Skeletal muscle cell (primary cell): ENCODE data around the gene ZNF254.
A peak's percentile ranks its signal among the peaks of the same experiment; 100 is the strongest.
"Not testable (repeated sequence)": the region's sequence is repeated elsewhere in the genome, so short reads cannot be mapped to it uniquely, and the experiment has no call there.

Experiments used
- DNase-seq: peaks from one replicate; pipeline ENCODE4 v3.0.0-alpha.2; 2010; ENCODE audit warnings: low read depth
- H3K4me3 ChIP-seq: 2 replicates; pipeline ENCODE4 v1.5.1; 2011; ENCODE audit warnings: low read depth, mild to moderate bottlenecking, control low read depth, low read length, moderate library complexity

ZNF254 gene

DNA sequence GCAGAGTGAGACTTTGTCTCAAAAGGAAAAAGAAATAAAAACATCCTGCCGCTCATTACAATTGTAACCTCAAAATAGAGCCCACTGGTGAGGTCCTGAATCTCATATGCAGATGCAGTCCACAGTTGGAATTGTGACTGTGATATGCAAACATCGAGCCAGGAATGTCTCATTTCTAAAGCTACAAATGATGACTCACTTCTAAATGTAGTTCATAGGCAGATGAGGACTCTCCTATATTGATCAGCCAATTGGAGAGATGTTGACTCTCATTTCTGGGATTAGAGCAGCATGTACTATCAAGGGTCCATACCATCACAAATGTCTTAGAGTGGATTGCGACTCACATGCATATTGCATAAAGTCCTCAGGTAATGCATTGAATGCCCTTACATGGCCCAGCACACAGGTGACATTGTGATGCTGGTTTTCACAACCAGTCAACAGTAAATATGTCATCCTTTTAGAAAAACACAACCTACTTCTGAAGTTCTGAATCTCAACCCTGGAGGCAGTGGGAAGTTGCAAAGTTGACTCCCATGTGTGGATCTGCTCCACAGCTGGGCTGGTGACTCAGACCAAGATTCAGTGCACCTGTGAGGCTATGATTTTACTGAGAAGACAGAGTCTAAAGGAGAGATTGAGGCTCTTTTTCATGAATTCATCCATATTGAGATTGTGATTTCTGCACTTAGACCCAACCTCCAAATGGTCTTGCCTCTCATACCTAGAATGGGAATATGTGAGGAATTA, 16.9 kb upstream of the ZNF254 start:
- DNase-seq = no peak
- H3K4me3 ChIP-seq = no peak overlapping the region

DNA sequence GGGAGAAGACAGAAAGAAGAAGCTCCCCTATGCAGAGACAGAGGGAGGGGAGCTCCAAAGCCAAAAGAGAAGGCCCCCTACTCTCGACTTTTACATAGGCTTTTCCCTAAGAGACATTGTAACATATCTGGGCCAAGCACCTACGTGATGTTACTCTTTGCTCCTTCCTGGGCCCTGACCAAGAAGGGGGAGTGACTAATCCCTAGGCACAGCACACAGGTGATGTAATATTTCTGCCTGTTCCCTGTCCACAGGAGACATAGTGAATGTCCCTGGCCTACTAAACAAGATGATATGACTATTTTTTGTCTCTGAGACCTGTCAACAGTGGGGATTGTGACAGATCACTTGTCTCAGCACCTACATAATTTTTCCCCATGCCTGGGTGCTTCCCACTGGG, 15.9 kb upstream of the ZNF254 start:
- DNase-seq = no peak
- no peak overlapping the region for H3K4me3 ChIP-seq

DNA sequence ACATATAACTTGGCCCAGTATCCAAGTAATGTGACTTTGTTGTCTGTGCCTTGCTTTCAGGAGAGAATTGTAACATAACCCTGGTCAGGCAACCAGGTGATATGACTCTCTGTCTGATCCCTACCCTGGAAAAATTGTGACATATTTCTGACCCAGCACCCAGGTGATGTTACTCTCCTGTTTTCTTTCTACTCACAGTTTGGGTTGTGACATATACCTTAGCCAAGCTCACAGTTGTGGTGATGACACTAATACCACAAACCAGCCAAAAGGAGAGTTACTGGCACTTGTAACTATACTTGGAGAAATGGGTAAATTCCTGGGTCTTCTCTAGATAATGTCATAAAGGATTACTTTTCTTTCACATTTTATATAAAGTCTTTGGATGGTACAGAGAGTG, 14.3 kb upstream of the ZNF254 start:
- no peak overlapping the region for H3K4me3 ChIP-seq
- DNase-seq = no peak

DNA sequence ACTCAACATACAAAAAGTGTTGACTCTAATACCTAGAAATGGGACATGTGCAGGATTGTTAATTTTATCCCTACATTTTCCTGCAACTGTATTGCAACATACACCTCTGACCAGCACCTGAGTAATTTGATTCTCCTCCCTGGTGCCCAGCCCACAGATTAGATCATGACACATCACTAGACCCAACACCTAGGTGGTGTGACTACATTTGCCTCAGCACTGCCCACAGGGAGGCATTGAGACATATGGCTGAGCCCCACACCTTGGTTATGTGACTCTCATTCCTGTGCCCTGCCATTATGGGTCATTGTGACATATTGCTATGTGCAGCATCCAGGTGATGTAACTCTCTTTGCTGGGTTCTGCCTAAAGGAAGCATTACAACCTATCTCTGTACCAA, 13.2 kb upstream of the ZNF254 start:
- DNase-seq = no peak
- H3K4me3 ChIP-seq = no peak overlapping the region

DNA sequence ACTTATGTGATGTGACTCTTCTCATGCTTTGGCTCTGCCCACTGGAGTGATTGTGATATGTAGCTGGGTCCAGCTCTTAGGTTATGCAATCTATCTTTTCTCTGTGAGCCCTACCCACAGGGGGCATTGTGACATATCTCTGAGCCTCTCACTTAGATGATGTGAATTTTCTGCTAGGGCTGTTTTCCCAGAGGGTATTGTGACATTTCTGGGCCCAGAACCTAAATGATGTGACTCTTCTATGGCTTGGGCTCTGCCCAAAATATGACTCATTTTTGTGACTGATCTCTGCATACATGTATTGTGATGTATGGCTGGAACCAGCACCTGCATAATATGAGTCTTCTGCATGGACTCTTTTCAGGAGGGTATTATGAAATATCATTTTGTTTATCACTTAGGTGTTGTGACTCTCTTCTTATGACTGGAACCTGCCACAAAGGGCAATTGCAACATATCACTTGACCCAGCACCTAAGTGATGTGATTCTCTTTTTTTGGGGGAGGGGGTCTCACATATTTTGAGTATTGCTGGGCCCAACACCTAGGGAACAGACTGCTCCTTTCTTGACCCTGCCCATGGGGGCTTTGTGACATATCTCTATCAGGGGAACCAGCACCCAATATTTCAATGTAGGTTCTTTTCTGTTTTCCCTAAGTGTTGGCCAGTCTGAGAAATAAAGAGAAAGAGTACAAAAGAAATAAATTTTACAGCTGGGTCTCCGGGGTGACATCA, 12.1 kb upstream of the ZNF254 start:
- no peak for DNase-seq
- no peak overlapping the region for H3K4me3 ChIP-seq

DNA sequence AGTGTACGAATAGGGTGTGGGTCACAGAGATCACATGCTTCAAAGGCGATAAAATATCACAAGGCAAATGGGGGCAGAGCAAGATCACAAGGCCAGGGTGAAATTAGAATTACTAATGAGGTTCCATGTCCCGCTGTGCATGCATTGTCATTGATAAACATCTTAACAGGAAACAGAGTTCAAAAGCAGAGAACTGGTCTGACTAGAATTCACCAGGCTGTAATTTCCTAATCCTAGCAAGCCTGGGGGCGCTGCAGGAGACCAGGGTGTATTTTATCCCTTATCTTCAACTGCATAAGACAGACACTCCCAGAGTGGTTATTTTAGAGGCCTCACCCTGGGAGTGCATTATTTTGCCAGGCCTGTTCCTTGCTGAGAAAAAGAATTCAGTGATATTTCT, 11.5 kb upstream of the ZNF254 start:
- not testable (repeated sequence) for DNase-seq, H3K4me3 ChIP-seq

DNA sequence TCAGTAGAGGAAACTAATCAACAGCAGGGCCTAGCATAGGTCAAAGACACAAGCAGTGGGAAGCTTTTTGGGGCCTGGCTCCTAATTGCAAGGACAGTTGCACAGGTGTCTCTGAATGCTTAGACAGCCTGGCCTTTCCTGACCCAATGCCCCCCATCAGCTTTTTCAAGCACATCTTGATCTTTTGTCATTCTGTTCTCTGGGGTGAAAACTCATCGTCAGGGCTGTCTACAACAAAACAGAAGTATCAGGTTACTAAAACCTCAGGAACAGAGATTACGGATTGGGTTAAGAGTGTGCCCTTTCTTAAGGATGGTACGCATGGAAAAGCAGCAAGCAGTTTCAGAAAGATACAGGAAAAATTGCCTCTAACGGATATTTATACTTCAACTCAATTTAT, 8.3 kb upstream of the ZNF254 start:
- DNase-seq = no peak

DNA sequence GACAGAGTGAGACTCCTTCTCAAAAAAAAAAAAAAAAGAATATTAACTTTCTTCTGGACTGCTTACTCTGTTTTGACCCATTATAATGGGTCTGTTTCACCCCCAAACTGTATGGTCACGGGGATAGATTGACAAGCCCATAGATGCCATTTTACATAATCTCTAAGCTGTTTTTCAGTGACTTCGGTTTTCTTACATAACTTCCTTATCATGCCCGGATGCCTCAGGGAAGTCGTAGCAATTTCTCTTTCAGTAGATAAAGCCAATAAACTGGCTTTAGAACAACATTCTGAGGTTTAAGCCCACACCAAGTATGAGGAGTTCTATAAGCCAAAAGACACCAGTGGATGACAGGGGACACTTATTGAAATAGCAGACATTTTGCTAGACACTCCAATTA, 5.9 kb upstream of the ZNF254 start:
- no peak for DNase-seq
- H3K4me3 ChIP-seq = no peak overlapping the region

More for the DNA sequence above, 8.3 kb upstream of the ZNF254 start:
- no peak overlapping the region for H3K4me3 ChIP-seq

DNA sequence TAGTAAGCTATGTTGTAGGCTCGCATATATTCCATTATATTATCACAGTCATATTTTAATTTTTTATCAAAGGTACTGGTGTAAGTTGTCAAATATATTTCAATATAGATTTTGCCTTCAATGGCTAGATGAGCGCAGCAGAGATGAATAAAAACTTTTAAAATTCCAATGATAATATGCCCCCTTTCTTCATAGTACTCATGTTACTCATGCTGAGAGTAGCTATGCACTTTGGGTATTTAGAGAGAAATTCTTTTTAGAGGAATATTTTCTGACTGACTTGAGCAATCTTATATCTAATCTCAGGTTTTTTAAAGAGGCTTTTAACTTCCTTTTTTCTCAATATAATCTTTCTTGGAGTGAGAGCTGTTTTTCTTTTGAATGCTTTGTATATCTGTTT, 11.4 kb downstream of the ZNF254 start:
- H3K4me3 ChIP-seq = no peak overlapping the region
- DNase-seq = no peak

DNA sequence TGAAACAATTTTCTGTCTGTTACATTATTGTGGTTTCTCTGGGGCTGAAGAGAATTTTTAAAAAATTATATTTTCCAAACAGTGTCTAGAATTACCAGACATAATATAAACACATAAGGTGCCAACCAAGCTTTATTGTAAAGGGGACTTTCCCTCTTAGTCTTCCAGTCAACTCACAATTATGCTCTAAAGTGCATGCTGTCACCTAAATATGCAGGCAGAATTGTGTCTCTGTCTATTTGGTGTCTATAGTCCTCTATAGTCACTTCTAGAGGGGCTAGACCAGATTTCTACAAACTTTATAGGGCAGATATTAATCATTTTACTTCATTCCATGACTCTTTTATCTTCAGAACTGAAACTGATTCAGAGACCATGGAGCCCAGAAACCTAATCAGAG, 12.8 kb downstream of the ZNF254 start:
- no peak for DNase-seq
- no peak overlapping the region for H3K4me3 ChIP-seq

DNA sequence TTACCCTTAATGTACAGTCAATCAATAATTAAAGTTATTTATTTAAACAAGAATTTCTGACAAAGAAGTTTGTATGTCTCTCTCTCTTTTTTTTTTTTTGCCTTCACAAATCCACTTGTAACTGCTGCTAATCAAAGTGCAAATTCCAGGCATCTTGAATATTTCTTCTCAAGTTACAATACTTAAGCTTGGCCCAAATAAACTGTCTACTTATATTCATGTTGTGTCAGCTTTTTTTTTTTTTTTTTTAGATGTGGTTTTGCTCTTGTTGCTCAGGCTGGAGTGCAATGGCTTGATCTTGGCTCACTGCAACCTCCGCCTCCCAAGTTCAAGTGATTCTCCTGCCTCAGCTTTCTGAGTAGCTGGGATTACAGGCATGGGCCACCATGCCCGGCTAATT, 13.6 kb downstream of the ZNF254 start:
- not testable (repeated sequence) for DNase-seq, H3K4me3 ChIP-seq

DNA sequence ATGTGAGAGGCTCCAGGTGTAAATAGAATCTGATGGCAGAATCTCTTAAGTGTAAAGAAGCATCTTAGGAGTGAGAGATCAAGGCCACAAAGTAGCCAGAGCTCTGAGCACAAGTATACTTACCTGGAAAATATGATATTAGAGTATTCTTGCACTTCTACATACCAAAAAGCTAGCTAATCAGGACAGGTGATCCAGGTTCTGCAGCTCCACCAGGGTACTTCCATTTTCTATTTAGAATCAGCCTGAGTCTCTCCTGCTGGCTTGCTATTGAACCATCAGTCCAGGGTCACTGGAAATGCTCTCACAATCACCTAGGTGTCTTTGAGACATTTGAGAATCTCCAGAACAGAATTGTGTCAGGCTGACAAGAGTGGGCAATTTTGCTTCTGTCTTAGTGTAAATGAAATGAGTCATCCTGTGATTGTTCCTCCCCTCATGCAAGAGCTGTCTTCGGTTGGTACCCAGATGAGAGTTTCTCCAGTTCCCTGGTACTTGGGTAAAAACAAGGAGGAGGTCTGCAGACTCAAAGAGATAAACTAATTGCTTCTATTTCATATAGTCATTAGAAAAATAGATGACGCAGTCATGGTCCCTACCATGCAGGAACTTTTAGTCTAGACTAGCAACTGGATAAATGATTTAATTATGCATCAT, 14.6 kb downstream of the ZNF254 start:
- DNase-seq = no peak
- no peak overlapping the region for H3K4me3 ChIP-seq

DNA sequence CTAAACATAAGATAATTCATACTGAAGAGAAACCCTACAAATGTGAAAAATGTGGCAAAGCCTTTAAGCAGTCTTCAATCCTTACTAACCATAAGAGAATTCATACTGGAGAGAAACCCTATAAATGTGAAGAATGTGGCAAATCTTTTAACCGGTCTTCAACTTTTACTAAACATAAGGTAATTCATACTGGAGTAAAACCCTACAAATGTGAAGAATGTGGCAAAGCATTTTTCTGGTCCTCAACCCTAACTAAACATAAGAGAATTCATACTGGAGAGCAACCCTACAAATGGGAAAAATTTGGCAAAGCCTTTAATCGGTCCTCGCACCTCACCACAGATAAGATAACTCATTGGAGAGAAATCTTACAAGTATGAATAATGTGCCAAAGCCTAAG, 40.6 kb downstream of the ZNF254 start:
- no peak for DNase-seq
- H3K4me3 ChIP-seq = no peak overlapping the region

DNA sequence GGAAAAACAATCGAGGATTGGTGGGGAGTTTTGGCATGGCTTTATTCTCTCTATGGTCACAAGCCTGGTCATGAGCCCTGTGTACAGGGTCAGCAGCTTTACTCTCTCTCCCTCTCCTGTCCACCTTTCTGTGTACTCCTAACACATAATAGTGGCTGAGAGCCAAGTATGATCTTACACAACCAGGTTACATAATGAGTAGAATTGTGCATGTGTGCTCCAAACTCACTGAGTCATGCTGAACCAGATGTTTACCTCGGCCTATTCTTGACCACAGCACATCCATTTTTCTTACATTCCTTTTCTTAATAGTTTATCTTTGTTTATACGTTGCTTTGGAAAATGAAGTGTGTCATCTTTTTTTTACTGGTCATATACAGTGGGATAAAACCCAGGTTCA, 53.1 kb downstream of the ZNF254 start:
- peak; percentile 17 for DNase-seq
- H3K4me3 ChIP-seq = no peak overlapping the region

DNA sequence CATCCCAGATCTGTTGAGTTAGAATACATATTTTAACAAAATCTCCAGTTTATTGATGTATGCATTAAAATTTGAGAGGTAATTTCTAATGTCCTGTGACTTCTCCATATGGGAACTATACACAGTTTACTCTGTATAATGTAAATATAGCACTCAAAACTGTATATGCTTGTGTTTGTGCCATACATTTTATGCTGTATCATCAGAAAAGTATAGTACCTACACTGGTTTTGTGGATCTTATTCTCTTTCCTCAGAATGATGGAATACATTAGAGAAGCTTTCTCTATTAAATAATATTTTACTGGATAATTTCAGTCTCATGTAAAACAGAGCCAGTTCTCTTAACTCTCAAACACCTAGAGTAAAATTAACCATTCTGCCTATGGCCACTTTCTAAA, 53.6 kb downstream of the ZNF254 start:
- H3K4me3 ChIP-seq = no peak overlapping the region
- DNase-seq = no peak

DNA sequence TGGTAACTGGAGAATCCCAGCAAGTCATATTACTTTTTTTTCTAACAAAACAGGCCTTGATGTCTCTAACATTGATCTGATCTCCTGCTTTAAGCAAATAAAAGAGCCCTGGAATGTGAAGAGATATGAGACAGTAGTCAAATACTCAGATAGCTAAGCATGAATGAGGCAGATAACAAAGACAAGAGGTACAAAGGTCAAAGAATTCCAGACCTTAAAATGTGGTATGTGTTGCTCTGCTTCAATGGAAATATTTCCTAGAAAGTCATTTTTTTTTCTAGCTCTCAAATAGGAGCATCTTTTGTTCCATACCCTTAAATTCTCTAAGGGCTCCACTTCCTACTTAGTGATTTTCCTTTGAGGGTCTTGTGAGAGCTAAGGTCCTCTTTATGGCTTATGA, 54.6 kb downstream of the ZNF254 start:
- no peak for DNase-seq

DNA sequence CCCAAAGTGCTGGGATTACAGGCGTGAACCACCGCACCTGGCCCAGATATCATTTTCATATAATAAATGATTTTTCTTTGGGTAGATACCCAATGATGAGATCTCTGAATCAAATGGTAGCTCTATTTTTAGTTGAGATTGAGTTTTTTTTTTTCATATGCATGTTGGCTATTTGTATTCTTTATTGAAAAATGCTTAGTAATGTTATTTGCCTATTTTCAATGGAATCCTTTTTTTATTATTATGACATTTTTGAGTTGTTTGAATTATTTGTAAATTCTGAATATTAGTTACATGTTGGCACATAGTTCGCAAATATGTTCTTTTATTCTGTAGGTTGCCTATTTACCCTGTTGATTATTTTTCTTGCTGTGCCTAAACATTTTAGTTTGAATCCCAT, 55.8 kb downstream of the ZNF254 start:
- no peak for DNase-seq
- no peak overlapping the region for H3K4me3 ChIP-seq

More for the DNA sequence above, 54.6 kb downstream of the ZNF254 start:
- no peak overlapping the region for H3K4me3 ChIP-seq

DNA sequence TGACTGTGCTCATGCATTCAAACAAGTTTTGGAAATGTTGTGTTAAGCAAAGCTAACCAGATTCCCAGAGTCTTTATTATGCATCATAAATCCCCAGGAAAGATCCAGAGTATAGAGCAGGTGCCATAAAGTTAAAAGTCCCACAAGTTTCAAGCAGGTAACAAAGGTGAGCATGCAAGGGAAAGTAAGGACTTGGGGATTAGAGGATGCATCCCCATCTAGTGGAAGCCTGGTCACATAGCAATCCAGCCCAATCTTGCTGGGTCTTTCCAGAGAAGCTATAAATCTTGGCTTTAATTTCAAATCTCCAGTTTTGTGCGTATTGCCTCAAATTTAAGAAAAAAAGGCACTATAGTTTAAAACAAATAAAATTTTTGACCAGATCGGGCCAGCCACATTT, 72.7 kb downstream of the ZNF254 start:
- DNase-seq = no peak
- H3K4me3 ChIP-seq = no peak overlapping the region

DNA sequence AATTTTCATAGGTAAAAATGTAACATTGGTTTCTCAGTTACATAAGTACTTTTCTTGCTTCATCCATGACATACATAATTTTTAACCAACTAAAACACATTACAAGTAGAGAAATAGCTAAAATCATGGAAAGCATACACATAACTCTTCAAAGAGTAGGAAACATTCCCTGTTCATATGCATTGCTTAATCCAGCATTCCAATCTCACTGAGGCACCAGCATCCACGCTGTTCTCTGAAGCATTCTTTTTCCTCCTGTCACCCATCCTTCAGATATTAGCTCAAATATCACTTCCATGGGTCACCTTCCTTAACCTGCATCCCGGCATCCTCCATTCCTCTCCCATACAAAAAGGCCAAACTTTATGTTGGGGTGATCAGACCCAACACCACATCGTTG, 79.1 kb downstream of the ZNF254 start:
- DNase-seq = no peak

DNA sequence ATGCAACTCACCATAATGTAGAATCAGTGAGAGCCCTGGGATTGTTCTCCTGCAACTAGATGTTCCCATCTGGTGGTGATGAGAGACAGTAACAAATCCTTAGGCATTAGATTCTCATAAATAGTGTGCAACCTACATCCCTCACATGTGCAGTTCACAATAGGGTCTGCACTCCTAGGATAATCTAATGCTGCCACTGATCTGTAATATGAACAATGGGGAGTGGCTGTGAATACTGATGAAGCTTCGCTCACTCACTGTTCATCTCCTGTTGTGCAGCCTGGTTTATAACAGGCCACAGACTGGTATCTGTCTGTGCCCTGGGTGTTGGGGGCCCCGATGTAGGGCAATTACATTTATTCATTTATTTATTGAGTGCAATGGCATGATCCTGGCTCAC, 86.9 kb downstream of the ZNF254 start:
- H3K4me3 ChIP-seq = no peak overlapping the region
- DNase-seq = no peak

More for the DNA sequence above, 79.1 kb downstream of the ZNF254 start:
- H3K4me3 ChIP-seq = no peak overlapping the region

DNA sequence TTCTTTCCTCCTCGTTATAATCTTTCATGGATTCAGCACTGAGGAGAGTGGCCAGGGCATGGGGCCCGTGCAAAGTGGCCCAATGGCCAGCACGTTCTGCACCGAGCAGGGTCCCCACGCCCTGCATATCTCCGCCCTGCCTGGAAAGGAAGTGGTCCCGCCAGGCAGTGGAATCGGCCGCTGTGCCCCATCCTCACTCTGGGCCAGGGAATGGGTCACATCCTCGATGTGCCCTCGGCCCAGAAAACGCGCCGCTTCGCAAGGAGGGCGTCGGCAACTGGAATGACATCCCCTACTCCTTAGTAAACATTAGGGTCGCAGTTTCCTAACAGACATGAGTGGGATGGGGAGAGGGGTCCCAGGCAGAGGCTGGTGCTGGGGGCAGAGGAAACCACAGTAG, 90.7 kb downstream of the ZNF254 start:
- no peak overlapping the region for H3K4me3 ChIP-seq
- no peak for DNase-seq
